ENCODE results near the gene ANKRD6.

Gene ANKRD6

GRCh38 chr6:89526563-89526869, 93.6 kb downstream of the ANKRD6 start:
- DNase-seq (ENCODE audit: low read depth), result no peak
- TF ChIP-seq CTCF (IDR thresholded peaks at IDR 0.05; ENCODE audit: control insufficient read depth, insufficient read depth, low read depth, low read length, missing control alignments), result no peak
- H3K4me3 ChIP-seq (ENCODE audit: control insufficient read depth, low read depth, low read length), result no peak overlapping the region

- no peak for DNase-seq (ENCODE audit: low read depth)
- TF ChIP-seq CTCF (IDR thresholded peaks at IDR 0.05; ENCODE audit: control insufficient read depth, insufficient read depth, low read depth, low read length, missing control alignments), result no peak
- no peak overlapping the region for H3K4me3 ChIP-seq (ENCODE audit: control insufficient read depth, low read depth, low read length)
Measured at GRCh38 chr6:89527634-89528033, 94.7 kb downstream of the ANKRD6 start.

GRCh38 chr6:89528866-89529265, 95.9 kb downstream of the ANKRD6 start:
- DNase-seq (ENCODE audit: low read depth), result no peak

GRCh38 chr6:89530982-89531381, 98.0 kb downstream of the ANKRD6 start:
- TF ChIP-seq CTCF (IDR thresholded peaks at IDR 0.05; ENCODE audit: control insufficient read depth, insufficient read depth, low read depth, low read length, missing control alignments), result no peak
- H3K4me3 ChIP-seq (ENCODE audit: control insufficient read depth, low read depth, low read length), result no peak overlapping the region
- DNase-seq (ENCODE audit: low read depth), result no peak

More at GRCh38 chr6:89528866-89529265, 95.9 kb downstream of the ANKRD6 start:
- H3K4me3 ChIP-seq (ENCODE audit: control insufficient read depth, low read depth, low read length), result no peak overlapping the region
- no peak for TF ChIP-seq CTCF (IDR thresholded peaks at IDR 0.05; ENCODE audit: control insufficient read depth, insufficient read depth, low read depth, low read length, missing control alignments)

- DNase-seq (ENCODE audit: low read depth), result no peak
- TF ChIP-seq CTCF (IDR thresholded peaks at IDR 0.05; ENCODE audit: control insufficient read depth, insufficient read depth, low read depth, low read length, missing control alignments), result no peak
- H3K4me3 ChIP-seq (ENCODE audit: control insufficient read depth, low read depth, low read length), result no peak overlapping the region
Measured at GRCh38 chr6:89536231-89536630, 103.3 kb downstream of the ANKRD6 start.

- H3K4me3 ChIP-seq (ENCODE audit: control insufficient read depth, low read depth, low read length), result no peak overlapping the region
- no peak for DNase-seq (ENCODE audit: low read depth)
- no peak for TF ChIP-seq CTCF (IDR thresholded peaks at IDR 0.05; ENCODE audit: control insufficient read depth, insufficient read depth, low read depth, low read length, missing control alignments)
Measured at GRCh38 chr6:89539779-89540178, 106.8 kb downstream of the ANKRD6 start.

Data from AG09309 (cell line).